ENCODE measurements around the gene FHIT.

The FHIT gene

GRCh38 chr3:60755094-60755493, 496.2 kb downstream of the FHIT start:
- TF ChIP-seq CTCF (IDR thresholded peaks at IDR 0.05; ENCODE audit: low read depth, low read length), result peak; percentile 80
- TF ChIP-seq EZH2phosphoT487 (IDR thresholded peaks at IDR 0.05; ENCODE audit: low read depth), result no peak
- peaks cover 10% of the 10 kb centered on the region for H3K4me1 ChIP-seq (ENCODE audit: low read length)
- H3K36me3 ChIP-seq (replicated peaks; ENCODE audit: low read depth, low read length), result peaks cover 3% of the 10 kb centered on the region

GRCh38 chr3:60754617-60755016, 496.6 kb downstream of the FHIT start:
- TF ChIP-seq EZH2phosphoT487 (IDR thresholded peaks at IDR 0.05; ENCODE audit: low read depth) (no peak), CTCF (IDR thresholded peaks at IDR 0.05; ENCODE audit: low read depth, low read length) (no peak)
- Histone ChIP-seq H4K20me1 (ENCODE audit: insufficient read depth, low read length) (no peaks in the 10 kb centered on the region), H3K79me2 (ENCODE audit: low read length) (no peaks in the 10 kb centered on the region), H3K27me3 (ENCODE audit: low read depth, low read length) (no peaks in the 10 kb centered on the region), H3K4me2 (ENCODE audit: low read length) (no peak overlapping the region), H3K9ac (ENCODE audit: low read length) (no peak overlapping the region), H2AFZ (ENCODE audit: low read depth, low read length) (no peak overlapping the region), H3K36me3 (replicated peaks; ENCODE audit: low read depth, low read length) (peaks cover 3% of the 10 kb centered on the region), H3K4me1 (ENCODE audit: low read length) (peaks cover 7% of the 10 kb centered on the region), H3K9me3 (ENCODE audit: insufficient read depth, low read length) (peaks cover 12% of the 10 kb centered on the region), H3K27ac (ENCODE audit: low read length) (no peak overlapping the region), H3K4me3 (ENCODE audit: low read length) (no peak overlapping the region)

More at GRCh38 chr3:60755094-60755493, 496.2 kb downstream of the FHIT start:
- H2AFZ ChIP-seq (ENCODE audit: low read depth, low read length), result no peak overlapping the region
- H3K79me2 ChIP-seq (ENCODE audit: low read length), result no peaks in the 10 kb centered on the region
- H3K9ac ChIP-seq (ENCODE audit: low read length), result no peak overlapping the region
- H3K4me3 ChIP-seq (ENCODE audit: low read length), result no peak overlapping the region
- no peaks in the 10 kb centered on the region for H4K20me1 ChIP-seq (ENCODE audit: insufficient read depth, low read length)
- H3K4me2 ChIP-seq (ENCODE audit: low read length), result no peak overlapping the region
- peaks cover 7% of the 10 kb centered on the region for H3K9me3 ChIP-seq (ENCODE audit: insufficient read depth, low read length)
- H3K27me3 ChIP-seq (ENCODE audit: low read depth, low read length), result no peaks in the 10 kb centered on the region
- no peak overlapping the region for H3K27ac ChIP-seq (ENCODE audit: low read length)

- H3K4me1 ChIP-seq (ENCODE audit: low read length), result no peaks in the 10 kb centered on the region
- no peaks in the 10 kb centered on the region for H3K27me3 ChIP-seq (ENCODE audit: low read depth, low read length)
- no peak overlapping the region for H3K4me3 ChIP-seq (ENCODE audit: low read length)
- H3K9me3 ChIP-seq (ENCODE audit: insufficient read depth, low read length), result peaks cover 16% of the 10 kb centered on the region
- H3K27ac ChIP-seq (ENCODE audit: low read length), result no peak overlapping the region
- no peak for TF ChIP-seq CTCF (IDR thresholded peaks at IDR 0.05; ENCODE audit: low read depth, low read length)
- no peak overlapping the region for H2AFZ ChIP-seq (ENCODE audit: low read depth, low read length)
- no peaks in the 10 kb centered on the region for H4K20me1 ChIP-seq (ENCODE audit: insufficient read depth, low read length)
- H3K9ac ChIP-seq (ENCODE audit: low read length), result no peak overlapping the region
- H3K36me3 ChIP-seq (replicated peaks; ENCODE audit: low read depth, low read length), result peaks cover 3% of the 10 kb centered on the region
- H3K4me2 ChIP-seq (ENCODE audit: low read length), result no peak overlapping the region
- H3K79me2 ChIP-seq (ENCODE audit: low read length), result no peaks in the 10 kb centered on the region
Observed at GRCh38 chr3:60752809-60753208, 498.4 kb downstream of the FHIT start.

GRCh38 chr3:60746695-60747416, 504.4 kb downstream of the FHIT start:
- Histone ChIP-seq H3K4me3 (ENCODE audit: low read length) (no peak overlapping the region), H3K79me2 (ENCODE audit: low read length) (no peaks in the 10 kb centered on the region), H2AFZ (ENCODE audit: low read depth, low read length) (no peak overlapping the region), H3K27me3 (ENCODE audit: low read depth, low read length) (no peaks in the 10 kb centered on the region), H3K4me2 (ENCODE audit: low read length) (no peak overlapping the region), H3K9ac (ENCODE audit: low read length) (no peak overlapping the region), H3K4me1 (ENCODE audit: low read length) (no peaks in the 10 kb centered on the region), H4K20me1 (ENCODE audit: insufficient read depth, low read length) (no peaks in the 10 kb centered on the region), H3K36me3 (replicated peaks; ENCODE audit: low read depth, low read length) (peaks cover 3% of the 10 kb centered on the region), H3K9me3 (ENCODE audit: insufficient read depth, low read length) (peaks cover 16% of the 10 kb centered on the region), H3K27ac (ENCODE audit: low read length) (no peak overlapping the region)
- TF ChIP-seq CTCF (IDR thresholded peaks at IDR 0.05; ENCODE audit: low read depth, low read length), result no peak
- no peak for TF ChIP-seq EZH2phosphoT487 (IDR thresholded peaks at IDR 0.05; ENCODE audit: low read depth)
